ENCODE data around the gene UBQLN3. TPM values are rescaled to one million over a fixed set of nuclear protein-coding genes. Genes with fewer than 3 reads are reported as not detected.

The UBQLN3 gene
- not detected in 2 replicates for total RNA-seq
- long read RNA-seq: 0 reads

DNA sequence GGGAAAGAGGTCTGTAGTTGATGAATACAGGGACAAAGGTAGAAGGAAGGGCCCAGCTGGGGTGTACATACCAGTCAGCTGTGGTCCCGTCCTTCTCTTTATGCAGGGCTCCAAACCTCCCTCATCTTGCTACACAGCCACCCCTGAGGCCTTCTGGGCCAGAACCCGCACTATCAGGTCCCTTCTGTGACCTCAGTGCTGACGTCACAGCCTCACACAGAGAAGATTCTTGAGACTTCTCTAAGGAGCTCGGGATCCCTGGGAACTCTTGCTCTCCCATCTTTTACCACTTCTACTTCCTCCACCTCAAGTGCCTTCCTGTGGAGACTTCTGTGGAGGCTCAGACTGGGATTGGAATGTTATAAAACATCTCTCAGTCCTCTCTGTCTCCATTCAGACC is at the start of gene UBQLN3:
TSS of gene UBQLN3 (minus strand) at position 155 of the 400 bp plus-strand sequence. CDS start 399 bp downstream, outside the sequence.
- DNase-seq (ENCODE audit: low spot score, unreplicated experiment): no peak
- no peaks in the 10 kb centered on the region for H3K36me3 Mint-ChIP-seq (ENCODE audit: insufficient read depth)
- H3K27me3 Mint-ChIP-seq: no peaks in the 10 kb centered on the region
- no peaks in the 10 kb centered on the region for H3K9me3 Mint-ChIP-seq (ENCODE audit: low read depth)
- no peak within 1 kb of the TSS for H3K4me3 Mint-ChIP-seq (ENCODE audit: low read depth)
- no peaks in the 10 kb centered on the region for H3K4me1 Mint-ChIP-seq (ENCODE audit: low read depth)
- TF ChIP-seq, protein P1, sequence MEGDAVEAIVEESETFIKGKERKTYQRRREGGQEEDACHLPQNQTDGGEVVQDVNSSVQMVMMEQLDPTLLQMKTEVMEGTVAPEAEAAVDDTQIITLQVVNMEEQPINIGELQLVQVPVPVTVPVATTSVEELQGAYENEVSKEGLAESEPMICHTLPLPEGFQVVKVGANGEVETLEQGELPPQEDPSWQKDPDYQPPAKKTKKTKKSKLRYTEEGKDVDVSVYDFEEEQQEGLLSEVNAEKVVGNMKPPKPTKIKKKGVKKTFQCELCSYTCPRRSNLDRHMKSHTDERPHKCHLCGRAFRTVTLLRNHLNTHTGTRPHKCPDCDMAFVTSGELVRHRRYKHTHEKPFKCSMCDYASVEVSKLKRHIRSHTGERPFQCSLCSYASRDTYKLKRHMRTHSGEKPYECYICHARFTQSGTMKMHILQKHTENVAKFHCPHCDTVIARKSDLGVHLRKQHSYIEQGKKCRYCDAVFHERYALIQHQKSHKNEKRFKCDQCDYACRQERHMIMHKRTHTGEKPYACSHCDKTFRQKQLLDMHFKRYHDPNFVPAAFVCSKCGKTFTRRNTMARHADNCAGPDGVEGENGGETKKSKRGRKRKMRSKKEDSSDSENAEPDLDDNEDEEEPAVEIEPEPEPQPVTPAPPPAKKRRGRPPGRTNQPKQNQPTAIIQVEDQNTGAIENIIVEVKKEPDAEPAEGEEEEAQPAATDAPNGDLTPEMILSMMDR (IDR thresholded peaks at IDR 0.05; ENCODE audit: unreplicated experiment): no peak
- H3K27ac Mint-ChIP-seq: peak within 1 kb of the TSS; percentile 40

DNA sequence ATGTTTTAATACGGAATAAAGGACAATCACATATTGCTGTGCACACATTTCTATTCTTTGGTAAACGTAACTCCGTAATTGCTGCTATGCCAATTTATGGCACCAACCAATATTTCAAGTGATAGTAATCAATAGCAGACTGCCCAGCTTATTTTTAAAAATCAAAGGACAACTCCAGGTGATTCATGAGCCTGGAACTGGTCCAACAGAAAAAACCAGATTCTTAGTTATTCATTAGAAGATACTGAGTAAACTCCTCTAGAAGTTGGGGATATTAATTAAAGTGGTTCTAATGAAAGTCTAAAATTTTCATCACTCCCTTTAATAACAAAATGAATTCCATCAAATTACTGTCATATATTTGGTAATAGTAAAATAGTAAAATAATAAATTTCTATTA is 48.0 kb upstream of the UBQLN3 start:
- H3K27ac Mint-ChIP-seq: no peak overlapping the region
- no peaks in the 10 kb centered on the region for H3K27me3 Mint-ChIP-seq
- H3K9me3 Mint-ChIP-seq (ENCODE audit: low read depth): no peaks in the 10 kb centered on the region
- DNase-seq (ENCODE audit: low spot score, unreplicated experiment): no peak
- H3K36me3 Mint-ChIP-seq (ENCODE audit: insufficient read depth): no peaks in the 10 kb centered on the region
- TF ChIP-seq, protein P1 (IDR thresholded peaks at IDR 0.05; ENCODE audit: unreplicated experiment): no peak
- H3K4me1 Mint-ChIP-seq (ENCODE audit: low read depth): no peaks in the 10 kb centered on the region
- no peak overlapping the region for H3K4me3 Mint-ChIP-seq (ENCODE audit: low read depth)

DNA sequence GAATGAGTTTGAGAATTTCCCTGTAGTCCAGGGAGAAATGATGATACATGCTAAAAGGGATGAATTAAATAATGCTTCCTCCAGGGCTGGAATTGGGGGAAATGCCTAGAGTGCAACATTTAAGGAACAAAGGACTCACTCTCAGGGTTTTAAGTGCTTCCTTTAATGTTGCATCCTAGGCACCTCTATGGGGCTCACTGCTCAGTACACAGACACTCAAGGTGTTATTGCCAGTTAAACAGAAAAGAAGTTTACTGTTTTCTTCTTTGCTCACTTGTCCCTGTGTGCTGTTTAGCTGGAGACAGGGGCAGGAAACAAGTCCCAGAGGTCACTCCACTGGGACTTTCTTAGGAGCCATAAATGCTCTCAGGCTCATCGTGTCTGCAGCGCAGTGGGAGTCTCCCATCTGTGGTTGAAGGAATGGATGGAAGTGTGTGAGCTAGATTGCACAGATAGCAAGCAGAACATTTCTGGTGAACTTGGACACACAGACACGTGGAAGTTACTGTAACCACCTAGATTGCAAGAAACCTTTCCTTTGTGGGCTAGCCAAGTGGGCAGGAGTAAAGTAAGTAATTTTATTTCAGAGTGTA is 46.9 kb upstream of the UBQLN3 start:
- Mint-ChIP-seq H3K4me1 (ENCODE audit: low read depth) (no peaks in the 10 kb centered on the region), H3K36me3 (ENCODE audit: insufficient read depth) (no peaks in the 10 kb centered on the region), H3K27ac (no peak overlapping the region), H3K4me3 (ENCODE audit: low read depth) (no peak overlapping the region), H3K9me3 (ENCODE audit: low read depth) (no peaks in the 10 kb centered on the region), H3K27me3 (no peaks in the 10 kb centered on the region)
- DNase-seq (ENCODE audit: low spot score, unreplicated experiment): no peak
- TF ChIP-seq, protein P1 (IDR thresholded peaks at IDR 0.05; ENCODE audit: unreplicated experiment): no peak

DNA sequence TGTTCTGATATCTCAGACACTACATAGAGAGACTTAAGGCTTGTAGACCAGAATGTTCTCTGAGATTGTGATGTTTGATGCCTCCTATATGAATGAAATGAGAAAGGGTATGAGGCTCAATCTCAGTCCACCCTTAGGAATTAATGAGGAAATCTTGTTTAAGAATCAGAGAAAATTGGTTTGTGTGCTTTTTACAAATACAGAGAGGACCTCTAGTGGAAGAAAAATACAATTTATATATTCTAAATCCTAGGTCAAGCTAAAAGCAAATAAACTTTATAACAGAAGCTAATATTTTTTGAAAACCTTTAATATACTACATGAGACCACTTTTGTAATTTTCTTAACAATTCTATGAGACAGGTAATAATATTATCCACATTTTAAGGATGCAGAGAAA is 43.6 kb upstream of the UBQLN3 start:
- H3K9me3 Mint-ChIP-seq (ENCODE audit: low read depth): no peaks in the 10 kb centered on the region
- no peak overlapping the region for H3K4me3 Mint-ChIP-seq (ENCODE audit: low read depth)
- H3K27me3 Mint-ChIP-seq: no peaks in the 10 kb centered on the region
- no peak for DNase-seq (ENCODE audit: low spot score, unreplicated experiment)
- H3K4me1 Mint-ChIP-seq (ENCODE audit: low read depth): no peaks in the 10 kb centered on the region
- no peaks in the 10 kb centered on the region for H3K36me3 Mint-ChIP-seq (ENCODE audit: insufficient read depth)
- H3K27ac Mint-ChIP-seq: no peak overlapping the region
- TF ChIP-seq, protein P1 (IDR thresholded peaks at IDR 0.05; ENCODE audit: unreplicated experiment): peak; percentile 16

DNA sequence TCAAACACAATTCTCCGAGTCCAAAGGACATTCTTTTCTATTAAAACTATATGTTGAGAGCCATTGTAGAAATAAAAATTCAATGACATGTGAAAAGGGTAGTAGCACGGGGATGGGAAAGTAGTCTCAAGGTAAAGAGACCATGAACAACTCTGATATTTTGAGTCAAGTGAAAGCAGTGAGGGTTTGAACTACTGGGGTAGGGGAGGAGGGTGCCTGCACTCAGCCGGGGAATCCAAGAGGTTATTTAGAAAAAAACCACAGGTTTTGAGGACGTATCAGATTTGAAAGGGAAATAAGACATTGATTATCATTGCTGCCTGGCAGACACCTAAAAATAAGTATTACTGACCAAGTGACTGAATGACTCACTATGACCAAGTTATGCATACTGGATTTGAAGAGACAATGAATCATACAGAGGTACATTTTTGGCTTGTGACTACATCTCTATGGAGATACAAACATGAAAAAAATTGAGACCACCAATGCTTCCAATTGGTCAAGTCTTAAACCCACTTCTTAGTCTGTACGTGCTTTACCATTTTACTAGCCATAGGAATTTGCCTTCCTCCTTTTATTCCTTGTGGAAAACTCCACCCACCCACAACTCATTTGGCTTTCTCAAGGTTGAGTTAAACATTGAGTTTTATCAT is 40.8 kb upstream of the UBQLN3 start:
- Mint-ChIP-seq H3K27me3 (no peaks in the 10 kb centered on the region), H3K36me3 (ENCODE audit: insufficient read depth) (no peaks in the 10 kb centered on the region), H3K4me3 (ENCODE audit: low read depth) (no peak overlapping the region), H3K9me3 (ENCODE audit: low read depth) (no peaks in the 10 kb centered on the region), H3K27ac (no peak overlapping the region), H3K4me1 (ENCODE audit: low read depth) (no peaks in the 10 kb centered on the region)
- TF ChIP-seq, protein P1 (IDR thresholded peaks at IDR 0.05; ENCODE audit: unreplicated experiment): no peak
- no peak for DNase-seq (ENCODE audit: low spot score, unreplicated experiment)

Data from progenitor cell of endocrine pancreas (in vitro differentiated cells).